Sciatic nerve (tissue), 2 donors: Measurements from ENCODE around the gene MGLL. TPM values are rescaled to one million over a fixed set of nuclear protein-coding genes. Genes with fewer than 3 reads are reported as not detected.

Experiments
- ATAC-seq: fragments of 200-7000 bp; cut with Tn5 transposase; one replicate; pipeline ENCODE4 v1.9.1; 2020; ENCODE audit warnings: mild to moderate bottlenecking, moderate library complexity
- DNase-seq: peaks from one replicate; pipeline ENCODE4 v3.0.0-alpha.2; 2020; ENCODE audit warnings: low spot score
- intact Hi-C: fragments of 100-400 bp; cut with DNase I; formaldehyde crosslinking; loops from one replicate; pipeline ENCODE4 v1.14.2; 2022
- total RNA-seq: library from RNA; stranded (reverse); fragmentation: NEBNext Ultra II Directional; extraction: Animal tissue kit (Norgen Biotek cat#: 25700); gene quantifications from one replicate; pipeline ENCODE4 v1.2.1, GENCODE V29; 2021
- donor health status: DM: no; HTN: no; CAD: no.
- donor health status: DM: no; HTN: no; CAD: no.

Gene MGLL
- total RNA-seq: 178 TPM

DNA sequence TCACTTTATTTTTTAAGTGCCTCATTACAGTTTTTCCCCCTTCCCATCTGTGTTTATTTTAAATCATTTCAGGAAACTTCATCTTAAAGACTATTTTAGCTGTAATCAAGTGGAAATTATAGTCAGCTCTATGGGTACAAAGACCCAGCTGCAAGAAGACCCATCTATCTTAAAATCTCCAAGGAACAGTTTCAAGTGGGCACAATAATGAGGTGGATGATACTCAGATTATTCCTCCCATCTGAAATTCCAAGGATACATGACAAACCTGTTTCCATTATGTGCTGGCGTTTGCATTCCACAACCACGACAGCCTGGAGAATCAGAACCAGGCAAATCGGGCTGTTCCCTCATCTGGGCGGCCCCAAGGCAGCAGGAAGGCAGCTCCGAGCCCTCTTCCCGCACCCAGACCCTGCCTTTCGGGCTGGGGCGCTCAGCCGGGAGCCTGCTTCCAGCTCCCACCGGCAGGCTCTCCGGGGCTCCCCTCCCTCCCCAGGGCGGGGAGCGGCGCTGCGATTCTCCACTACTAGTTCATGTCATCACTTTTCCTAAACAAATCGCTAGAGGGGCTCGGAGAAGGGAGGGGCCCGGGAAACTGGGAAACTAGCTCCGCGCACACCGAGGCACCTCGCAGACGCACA is at the start of gene MGLL:
MGLL (minus strand) TSS at position 475 of the 641 bp plus-strand sequence; CDS start at position 278, 197 bp downstream.
- ATAC-seq: peak; percentile 54
- intact Hi-C loops: no loop called here
- peak; percentile 70 for DNase-seq

DNA sequence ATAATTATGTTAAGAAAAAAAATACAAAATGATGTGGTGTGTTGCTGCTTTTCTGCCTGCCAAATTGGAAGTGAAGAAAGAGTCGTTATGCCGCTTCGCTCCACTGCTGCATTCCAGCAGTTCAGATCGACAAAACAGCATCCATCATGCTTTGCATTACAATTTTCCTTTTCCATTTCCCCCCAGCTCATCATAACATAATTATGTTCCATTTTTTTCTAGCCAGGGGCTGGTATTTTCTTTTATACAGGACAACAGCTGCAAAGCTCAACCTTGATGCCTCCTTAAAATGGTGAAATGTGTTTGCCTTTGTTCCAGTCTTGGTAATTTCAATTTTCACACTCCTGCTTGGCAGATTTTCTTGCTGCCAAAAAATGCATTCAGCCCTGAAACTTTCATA is 47.8 kb upstream of the MGLL start:
- ATAC-seq (no peak), DNase-seq (no peak)
- intact Hi-C loops: no loop called here

DNA sequence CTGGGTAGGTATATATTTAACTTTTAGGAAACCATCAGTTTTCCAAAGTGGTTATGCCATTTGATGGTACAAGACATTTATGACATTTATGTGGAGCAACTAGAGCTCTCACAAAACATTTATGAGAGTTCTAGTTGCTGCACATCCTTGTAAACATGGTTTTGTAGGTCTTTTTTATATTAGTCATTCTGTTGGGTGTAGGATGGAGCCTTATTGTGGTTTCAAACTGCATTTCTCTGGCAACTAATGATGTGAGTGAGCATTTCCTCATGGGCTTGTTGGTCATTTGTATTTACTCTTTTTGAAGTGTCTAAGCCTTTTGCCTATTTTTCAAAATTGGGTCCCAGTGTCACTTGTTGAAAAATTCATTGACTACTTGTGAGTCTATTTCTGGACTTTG is 45.7 kb upstream of the MGLL start:
- no peak for ATAC-seq
- no peak for DNase-seq
- intact Hi-C loops: no loop called here

DNA sequence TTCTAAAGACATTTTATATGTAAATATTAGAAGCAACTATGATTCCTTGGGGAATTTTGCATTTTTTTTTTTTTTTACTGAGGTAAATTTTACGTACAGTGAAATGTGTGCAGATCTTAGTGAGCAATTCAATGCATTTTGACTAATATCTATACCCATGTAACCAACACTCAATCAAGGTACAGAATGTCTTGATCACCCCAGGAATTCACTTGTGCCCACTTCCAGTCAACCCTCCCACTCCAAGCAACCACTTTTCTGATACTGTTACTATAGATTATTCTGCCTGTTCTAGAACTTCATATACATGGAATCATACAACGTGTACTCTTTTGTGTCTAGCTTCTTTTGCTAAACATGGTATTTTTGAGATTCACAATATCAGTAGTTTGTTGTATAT is 45.1 kb upstream of the MGLL start:
- no peak for DNase-seq
- ATAC-seq: no peak

DNA sequence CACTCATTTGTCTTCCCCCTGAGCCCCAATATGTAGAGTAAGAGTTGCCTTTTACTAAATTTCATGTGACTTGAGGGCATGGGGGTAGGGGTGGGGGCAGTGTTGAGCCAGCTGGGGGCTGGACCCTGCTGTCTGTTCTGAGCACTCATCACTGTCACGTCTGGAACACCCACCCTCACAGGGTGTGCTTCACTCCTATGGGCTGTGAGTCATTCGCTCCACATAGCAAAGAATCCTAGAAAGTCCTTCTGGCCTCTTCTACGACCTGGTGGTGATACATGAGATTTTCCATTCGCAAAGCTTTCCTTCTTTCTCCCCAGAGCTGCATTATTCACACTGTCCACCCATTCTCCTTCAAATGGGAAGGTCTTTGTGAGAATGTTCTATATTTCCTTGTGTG is 43.6 kb upstream of the MGLL start:
- DNase-seq: no peak
- no peak for ATAC-seq
- intact Hi-C loops: no loop called here

More for the DNA sequence above, 45.1 kb upstream of the MGLL start:
- intact Hi-C loops: no loop called here

DNA sequence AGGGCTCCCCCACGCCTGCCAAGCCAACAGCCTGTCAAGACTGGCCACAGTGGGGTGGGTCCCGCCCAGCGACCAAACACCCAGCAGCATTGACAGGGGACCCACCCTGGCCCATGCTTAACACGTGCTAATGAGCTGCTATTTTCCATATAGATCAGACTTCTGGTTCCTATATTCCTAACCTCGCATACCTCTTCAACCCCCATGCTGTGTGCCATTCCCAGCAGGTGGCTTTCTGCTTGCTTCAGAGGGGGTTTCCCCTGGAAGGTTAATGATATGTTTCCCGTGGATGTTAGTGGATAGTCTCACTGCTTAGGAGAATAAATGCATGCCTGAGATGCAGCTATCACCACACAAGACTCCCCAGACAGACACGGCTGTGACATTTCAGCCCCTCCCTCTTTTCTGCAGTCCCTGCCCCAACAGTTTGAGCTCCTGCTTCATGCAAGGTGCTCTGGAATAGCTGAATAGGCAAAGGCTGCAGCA is 37.9 kb upstream of the MGLL start:
- no peak for DNase-seq
- ATAC-seq: no peak
- intact Hi-C loops: no loop called here

DNA sequence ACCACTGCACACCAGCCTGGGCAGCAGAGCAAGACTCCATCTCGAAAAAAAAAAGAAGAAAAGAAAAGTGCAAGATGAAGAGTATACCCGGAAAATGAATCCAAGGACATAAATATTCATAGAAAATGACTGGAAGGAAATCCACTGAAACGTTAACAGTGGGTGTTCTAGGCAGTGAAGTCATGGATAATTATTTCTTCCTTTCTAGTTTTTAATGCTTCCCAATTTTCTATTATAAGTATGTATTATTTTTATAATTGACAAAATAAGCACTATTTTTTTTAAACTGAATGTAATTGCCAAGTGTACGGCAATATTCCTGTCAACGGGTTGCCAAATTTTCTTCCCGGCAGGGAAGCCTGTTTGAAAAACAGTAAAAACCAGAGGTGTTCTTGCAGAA is 37.4 kb upstream of the MGLL start:
- intact Hi-C loops: no loop called here

DNA sequence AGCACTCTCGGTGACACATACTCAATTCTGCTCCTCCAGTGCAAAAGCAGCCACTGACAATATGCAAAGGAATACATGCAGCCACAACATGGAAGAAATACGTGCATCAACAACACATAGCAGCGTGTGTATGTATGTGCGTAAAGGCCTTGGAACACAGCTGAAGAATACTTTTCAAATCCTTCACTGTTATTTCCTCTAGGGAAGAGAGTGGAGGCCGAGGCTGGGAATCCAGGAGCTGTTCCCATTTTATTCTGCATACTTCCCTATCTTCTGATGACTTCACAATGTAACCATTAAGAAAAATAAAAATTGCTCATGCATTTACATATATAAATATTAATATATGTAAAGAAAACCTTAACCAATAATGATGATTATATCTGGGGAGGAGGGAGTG is 36.6 kb upstream of the MGLL start:
- no peak for DNase-seq
- ATAC-seq: no peak
- intact Hi-C loops: no loop called here

More for the DNA sequence above, 37.4 kb upstream of the MGLL start:
- ATAC-seq: no peak
- DNase-seq: no peak

DNA sequence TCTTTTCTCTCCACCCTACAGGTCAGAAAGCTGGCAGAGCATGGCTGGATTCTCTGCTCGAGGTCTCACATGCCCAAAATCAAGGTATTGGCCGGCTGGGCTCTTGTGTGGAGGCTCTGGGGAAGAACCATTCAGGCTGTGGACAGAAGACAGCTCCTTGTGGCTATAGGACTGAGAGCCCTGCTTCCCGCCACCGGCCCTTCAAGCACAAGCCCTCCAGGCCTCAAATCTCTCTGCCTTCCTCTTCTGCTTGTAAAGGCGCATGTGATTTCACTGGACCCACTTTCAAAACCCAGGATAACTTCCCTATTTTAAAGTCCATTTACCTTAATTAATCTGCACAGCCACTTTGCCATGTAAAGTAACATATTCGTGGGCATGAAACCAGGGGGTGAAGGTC is 36.2 kb upstream of the MGLL start:
- ATAC-seq: no peak
- no peak for DNase-seq
- intact Hi-C loops: no loop called here

DNA sequence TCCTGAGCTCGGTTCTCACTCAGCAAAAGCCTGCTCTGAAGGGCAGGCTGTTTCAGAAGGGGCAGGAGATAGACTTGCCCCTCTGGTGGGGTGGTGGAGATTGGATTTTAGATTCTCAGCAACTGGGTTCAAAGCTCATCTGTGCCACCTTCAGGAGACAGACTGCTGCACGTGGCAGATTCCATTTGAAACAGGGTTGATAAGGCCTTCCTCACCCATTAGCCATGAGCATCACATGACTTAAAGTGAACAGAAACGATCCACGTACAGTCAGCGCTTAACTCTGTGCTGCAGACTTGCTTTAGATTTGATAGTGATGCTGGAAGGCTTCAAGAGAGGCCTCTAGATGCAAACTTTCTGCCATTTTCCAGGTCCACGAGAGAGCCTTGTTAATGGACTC is 35.0 kb upstream of the MGLL start:
- intact Hi-C loops: no loop called here
- peak; percentile 62 for ATAC-seq

DNA sequence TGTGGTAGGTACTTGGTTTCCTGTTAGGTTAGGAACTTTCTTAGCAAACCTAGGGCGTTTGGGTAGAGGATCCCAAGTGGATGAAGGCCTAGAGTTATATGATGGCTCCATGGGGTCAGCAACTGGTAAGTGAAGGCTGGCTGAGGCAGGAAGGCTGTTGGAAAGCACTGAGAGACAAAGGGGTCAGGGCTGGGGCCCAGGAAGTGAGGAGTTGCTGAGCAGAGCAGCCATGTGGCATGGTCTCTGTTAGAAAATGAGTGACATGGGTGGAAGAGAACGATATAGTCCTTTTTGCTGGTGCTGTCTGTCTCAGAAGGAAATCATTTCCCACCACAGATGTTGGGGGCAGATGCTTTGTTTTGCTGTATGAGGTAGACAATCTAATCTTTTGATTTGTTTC is 34.5 kb upstream of the MGLL start:
- intact Hi-C loops: no loop called here
- DNase-seq (no peak), ATAC-seq (no peak)

More for the DNA sequence above, 35.0 kb upstream of the MGLL start:
- DNase-seq: no peak

DNA sequence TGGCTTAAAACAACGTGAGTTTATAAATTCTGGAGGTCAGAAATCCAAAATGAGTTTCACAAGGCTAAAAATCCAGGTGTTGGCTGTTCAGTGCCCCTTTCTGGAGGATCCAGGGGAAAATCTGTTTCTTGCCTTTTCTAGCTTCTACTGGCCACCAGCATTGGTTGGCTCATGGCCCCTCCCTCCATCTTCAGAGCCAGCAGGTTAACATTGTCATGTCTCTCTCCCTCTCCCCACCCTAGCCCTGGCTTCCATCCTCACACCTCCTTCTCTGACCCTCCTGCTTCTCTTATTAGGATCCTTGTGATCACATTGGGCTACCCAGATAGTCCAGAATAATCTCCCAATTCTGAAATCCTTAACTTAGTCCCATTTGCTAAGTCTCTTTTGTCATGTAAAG is 32.9 kb upstream of the MGLL start:
- DNase-seq: no peak

DNA sequence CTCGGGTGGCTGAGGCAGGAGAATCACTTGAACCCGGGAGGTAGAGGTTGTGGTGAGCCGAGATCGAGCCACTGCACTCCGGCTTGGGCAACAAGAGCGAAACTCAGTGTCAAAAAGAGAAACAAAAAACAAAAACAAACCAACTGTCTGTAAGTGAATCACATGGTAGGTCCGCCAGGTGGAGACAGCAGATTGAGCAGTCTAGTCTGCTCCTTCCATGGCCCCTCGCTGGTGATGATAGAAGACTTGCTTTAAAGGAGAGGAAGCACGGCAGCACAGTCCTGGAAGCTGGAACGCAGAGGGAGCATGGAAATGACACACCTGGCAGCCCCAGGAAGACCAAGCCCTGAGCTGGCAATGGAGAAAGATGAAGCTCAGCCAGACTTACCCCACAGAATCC is 31.4 kb upstream of the MGLL start:
- DNase-seq: no peak
- intact Hi-C loops: no loop called here
- no peak for ATAC-seq

More for the DNA sequence above, 32.9 kb upstream of the MGLL start:
- ATAC-seq: no peak
- intact Hi-C loops: no loop called here

DNA sequence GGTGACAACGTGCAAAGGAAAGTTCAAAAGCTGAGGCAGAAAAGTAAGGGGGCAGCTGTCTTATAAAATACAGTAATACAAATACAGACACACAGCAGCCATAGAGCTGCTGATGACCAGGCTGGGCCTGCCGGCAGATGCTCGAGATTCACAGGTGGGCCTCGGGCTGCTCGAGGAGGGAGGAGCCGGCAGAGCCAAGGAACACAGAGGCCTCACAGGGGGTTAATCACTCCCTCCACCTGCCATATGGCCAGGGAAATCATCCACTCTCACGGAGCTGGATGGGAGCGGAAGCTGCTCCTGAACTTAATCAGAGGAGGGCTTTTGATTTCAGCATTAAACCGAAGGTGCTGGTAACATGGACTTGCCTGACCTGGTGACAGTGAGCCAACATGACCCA is 29.6 kb upstream of the MGLL start:
- no peak for DNase-seq
- no peak for ATAC-seq
- intact Hi-C loops: no loop called here

DNA sequence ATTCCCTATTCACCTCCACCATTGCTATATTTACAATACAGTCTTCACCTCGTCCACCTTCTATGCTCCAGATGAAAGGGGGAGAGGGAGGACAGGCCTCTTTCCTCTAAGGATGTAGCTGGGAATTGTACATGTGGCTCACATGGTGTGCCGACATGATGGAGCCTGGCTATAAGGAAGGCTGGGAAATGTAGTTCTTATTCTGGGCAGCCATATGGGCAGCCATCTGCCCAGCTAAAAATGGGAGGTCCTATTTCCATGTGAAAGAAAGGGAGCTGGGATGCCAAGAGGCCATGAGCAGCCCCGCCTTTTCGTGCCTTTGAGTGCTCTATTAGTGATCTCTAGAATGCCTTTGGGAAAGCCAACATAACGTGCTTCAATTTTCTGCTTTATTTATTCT is 27.1 kb upstream of the MGLL start:
- intact Hi-C loops: no loop called here
- DNase-seq (no peak), ATAC-seq (no peak)

DNA sequence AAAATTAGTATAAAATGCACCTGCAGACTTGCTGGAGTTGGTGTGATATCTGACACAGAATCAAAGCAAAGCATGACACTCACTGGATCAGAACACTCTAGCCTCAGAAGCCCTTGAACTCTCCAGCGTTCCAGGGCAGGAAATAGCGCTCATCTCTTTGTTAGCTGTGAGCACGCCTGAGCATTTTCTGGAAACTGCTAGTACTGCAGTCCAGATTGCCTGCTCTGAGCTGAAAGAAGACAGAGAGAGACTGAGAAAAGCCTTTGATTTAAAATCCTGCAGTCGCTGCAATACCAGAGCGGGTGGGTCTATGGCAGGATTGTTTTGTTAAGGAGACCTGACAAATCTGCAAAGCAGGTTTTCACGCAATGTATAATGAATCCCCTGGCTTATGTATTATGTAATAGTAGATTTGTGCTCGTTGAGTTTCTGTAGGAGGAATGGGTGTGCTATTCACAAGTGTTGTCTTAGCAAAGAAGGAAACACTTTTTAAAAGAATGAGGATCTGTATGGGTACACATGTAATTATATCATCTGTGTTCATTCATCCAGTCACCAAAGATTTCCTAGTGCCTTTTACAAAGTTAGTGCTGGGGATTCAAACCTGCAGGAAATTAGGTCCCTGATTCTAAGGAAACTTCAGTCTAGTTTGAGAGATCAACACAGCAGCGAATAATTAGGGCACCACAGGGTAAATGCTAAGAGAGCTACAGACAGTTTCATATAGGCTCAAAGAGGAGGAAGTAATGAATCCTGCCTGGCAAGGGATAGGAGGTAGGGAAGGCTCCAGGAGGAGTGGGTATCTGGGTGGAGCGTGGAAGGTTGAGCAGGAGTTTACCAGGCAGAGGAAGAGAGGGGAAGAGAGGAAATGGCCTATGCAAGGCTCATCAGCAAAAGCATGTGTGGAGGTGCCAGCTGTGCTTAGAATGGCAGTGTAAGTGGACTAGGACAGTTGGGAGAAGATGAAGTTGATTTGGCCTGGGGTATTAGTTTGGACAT is 26.1 kb upstream of the MGLL start:
- intact Hi-C loops: no loop called here
- peak; percentile 88 for ATAC-seq
- DNase-seq: no peak

DNA sequence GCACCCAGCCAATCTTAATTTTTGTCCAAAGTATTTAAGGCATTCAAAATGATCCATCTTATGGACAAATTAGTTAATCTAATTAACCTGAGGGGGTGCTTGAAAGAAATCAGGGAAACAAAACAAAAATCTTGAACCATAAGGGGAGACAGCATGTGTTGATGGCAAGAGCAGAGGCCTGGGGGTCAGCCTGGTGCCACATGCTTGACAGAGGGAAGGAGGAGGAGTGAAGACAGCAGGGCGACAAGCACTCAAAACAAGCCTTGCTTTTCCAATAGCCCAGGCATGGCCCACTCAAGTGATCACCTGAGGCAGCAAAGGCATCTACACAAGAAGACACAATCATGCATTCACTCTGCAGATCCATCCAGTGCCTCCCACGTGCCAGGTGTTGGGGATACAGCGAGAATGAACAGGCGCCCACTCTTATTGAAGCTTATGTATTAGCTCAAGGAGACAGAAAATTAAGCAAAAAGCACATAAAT is 25.0 kb upstream of the MGLL start:
- no peak for DNase-seq
- no peak for ATAC-seq
- intact Hi-C loops: no loop called here

DNA sequence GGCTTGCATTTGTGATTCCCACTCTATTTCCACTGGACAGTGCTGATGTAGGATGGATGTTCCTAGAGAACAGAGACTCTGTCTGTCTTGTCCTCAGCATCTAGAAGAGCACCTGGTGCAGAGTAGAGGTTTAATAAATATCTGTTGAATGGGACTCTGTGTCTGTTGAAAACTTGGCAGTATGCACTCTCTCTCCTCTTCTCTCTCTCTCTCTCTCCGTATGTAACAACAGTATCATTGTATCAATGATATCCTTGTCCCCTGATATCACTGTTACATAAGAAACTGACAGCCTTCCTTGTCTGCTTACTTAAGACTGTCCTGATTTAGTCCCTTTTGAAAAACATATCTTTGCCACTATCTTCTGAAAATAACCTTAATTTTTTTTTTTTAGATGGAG is 24.3 kb upstream of the MGLL start:
- ATAC-seq: peak; percentile 90
- DNase-seq: no peak
- intact Hi-C loops: no loop called here

DNA sequence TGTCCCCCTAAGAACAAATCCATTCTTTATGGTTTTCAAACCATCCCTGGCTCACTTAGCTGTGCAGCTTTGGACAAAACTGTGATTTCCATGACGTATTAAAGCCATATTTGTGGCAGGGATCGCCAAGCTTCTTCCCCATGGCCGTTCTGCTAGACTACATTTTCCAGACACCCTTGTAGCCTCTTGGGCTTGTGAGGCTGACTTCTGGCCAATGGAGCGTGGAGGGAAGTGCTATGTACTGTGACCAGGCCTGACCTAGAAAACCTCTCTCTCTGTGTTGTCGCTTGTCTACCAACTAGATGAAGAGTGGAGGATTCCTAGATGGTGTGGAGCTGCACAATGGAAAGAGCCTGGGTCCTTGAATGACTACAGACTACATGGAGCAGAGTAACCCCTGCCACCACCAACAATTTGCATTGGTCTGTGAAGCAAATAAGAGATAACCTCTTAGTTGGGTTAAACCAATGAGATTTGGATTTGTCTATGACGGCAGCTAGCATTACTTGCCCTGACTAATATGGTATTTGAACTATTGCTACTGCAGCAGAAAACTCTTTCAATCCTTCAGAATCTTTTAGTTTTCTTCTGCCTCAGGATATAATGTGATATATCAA is 22.1 kb upstream of the MGLL start:
- DNase-seq (no peak), ATAC-seq (no peak)
- intact Hi-C loops: no loop called here

DNA sequence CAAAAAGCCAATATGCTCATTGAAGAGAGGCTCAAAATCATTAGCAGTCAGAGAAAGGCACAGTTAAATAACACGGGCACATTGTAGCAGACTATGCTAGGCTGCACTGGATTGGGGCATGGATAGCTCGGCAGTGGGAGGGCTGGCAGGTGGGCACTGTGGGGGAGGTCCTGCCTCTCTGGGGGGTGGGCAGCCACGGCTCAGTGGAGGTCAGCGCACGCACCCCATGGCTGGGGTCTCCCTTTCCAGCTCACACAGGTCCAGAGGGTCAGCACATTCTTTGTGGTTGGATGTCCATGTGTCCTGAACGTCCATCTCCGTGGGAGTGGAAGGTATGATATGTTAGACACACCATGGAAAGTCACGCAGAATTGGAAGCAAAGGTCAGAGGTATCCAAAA is 18.4 kb upstream of the MGLL start:
- intact Hi-C loops: no loop called here

More for the DNA sequence above, 18.4 kb upstream of the MGLL start:
- ATAC-seq (no peak), DNase-seq (no peak)
